ENCODE data around the gene MED9. TPM values are rescaled to one million over a fixed set of nuclear protein-coding genes. Genes with fewer than 3 reads are reported as not detected.

MED9 gene, protein sequence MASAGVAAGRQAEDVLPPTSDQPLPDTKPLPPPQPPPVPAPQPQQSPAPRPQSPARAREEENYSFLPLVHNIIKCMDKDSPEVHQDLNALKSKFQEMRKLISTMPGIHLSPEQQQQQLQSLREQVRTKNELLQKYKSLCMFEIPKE
- 5.8 and 9.8 TPM in 2 replicates for total RNA-seq

GRCh38 chr17:17476865-17477467, at the start of gene MED9:
TSS of gene MED9 (plus strand) at chr17:17477000. CDS start at chr17:17477042, 42 bp downstream.

GRCh38 chr17:17496189-17497064, 19.6 kb downstream of the MED9 start, which contains the start of gene RASD1:
TSS of gene RASD1 (minus strand) at chr17:17496395. CDS start at chr17:17496181, 214 bp downstream.

Other genes with a start within 250 kb of the MED9 start
- gene FLCN, start 239.8 kb upstream of the MED9 start, total RNA-seq: 25.5 and 33.8 TPM in 2 replicates
- 35.8 and 41.5 TPM in 2 replicates for gene COPS3, start 195.8 kb upstream of the MED9 start, total RNA-seq
- gene NT5M, start 173.6 kb upstream of the MED9 start, total RNA-seq: 0.62 and 1.4 TPM in 2 replicates
- gene RASD1, start 19.4 kb downstream of the MED9 start, total RNA-seq: 100.0 and 101 TPM in 2 replicates
- 46.6 and 48.5 TPM in 2 replicates for gene PEMT, start 114.7 kb downstream of the MED9 start, total RNA-seq
- 12.0 and 14.0 TPM in 2 replicates for gene RAI1, start 204.5 kb downstream of the MED9 start, total RNA-seq